HG03521 (cell line): ENCODE data around the gene SRCAP.
A peak's percentile ranks its signal among the peaks of the same experiment; 100 is the strongest.
"Not testable (repeated sequence)": the region's sequence is repeated elsewhere in the genome, so short reads cannot be mapped to it uniquely, and the experiment has no call there.

Experiments used
- ATAC-seq: cut with Tn5 transposase; IDR thresholded peaks from one replicate; pipeline ENCODE4 v1.9.1; 2021; ENCODE audit warnings: mild to moderate bottlenecking, moderate library complexity; ENCODE audit not compliant: unreplicated experiment

The SRCAP gene

GRCh38 chr16:30697264-30698138, 1.5 kb upstream of the SRCAP start:
- ATAC-seq: peak; percentile 75

DNA sequence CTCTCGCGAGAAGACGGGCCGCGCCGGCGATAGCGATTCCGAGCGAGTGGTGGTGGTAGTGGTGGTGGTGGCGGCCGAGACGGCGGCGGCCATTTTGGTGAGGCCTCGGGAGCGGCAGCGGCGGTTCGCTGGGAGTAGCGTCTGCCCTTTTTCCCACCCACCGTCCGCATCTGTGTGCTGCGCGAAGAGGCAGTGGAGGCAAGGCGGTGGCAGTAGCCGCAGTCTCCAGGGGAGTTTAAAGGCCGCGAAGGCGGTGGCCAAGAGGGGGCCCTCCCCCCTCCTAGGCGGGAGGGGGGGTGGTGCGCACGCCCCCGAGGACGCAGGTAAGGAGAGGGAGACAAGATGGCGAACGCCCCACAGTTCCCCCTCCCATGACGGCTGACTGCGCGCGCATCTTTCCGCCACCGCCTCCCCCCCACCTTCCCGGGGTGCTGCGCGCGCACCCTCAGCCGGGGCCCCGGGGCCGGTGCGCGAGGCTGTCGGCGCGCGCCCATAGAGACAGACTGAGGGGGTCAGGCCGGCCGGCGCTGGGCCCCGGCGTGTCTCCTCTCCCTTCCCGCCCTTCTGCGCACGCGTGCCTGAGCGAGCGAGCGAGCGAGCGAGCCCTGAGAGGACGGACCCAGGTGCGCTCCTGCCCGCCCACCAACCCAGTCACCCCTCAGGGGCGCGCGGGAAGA, 694 bp upstream of the SRCAP start:
- peak; percentile 64 for ATAC-seq

DNA sequence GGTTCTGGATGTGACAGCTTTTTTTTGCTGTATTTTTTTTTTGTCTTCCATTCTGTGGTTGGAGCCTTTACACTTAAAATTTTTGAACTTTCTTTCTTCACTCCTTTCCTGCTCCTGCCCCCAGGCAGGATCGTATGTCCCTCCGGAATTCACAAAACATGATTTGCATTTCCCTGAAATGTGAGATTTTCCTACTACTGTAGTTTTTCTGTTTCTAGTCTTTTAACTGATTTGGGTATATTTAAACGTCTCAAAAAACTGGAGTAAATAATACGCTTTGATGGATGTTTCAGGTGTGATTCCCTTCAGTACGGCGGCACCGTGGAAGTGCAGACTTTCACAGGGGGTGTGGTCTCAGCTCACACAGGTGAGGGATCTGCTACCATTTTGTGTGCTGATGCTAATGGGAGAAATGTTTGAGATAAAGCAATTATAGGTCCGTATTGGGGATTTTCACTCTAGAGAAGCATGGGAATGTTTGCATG, 686 bp downstream of the SRCAP start:
- ATAC-seq: no peak

- ATAC-seq: no peak
Measured at GRCh38 chr16:30700491-30700890, 1.5 kb downstream of the SRCAP start.

- no peak for ATAC-seq
Measured at GRCh38 chr16:30700971-30701370, 2.0 kb downstream of the SRCAP start.

- not testable (repeated sequence) for ATAC-seq
Measured at GRCh38 chr16:30703071-30703470, 4.1 kb downstream of the SRCAP start.

- no peak for ATAC-seq
Measured at GRCh38 chr16:30703971-30704370, 5.0 kb downstream of the SRCAP start.

- no peak for ATAC-seq
Measured at GRCh38 chr16:30706046-30706445, 7.1 kb downstream of the SRCAP start.

DNA sequence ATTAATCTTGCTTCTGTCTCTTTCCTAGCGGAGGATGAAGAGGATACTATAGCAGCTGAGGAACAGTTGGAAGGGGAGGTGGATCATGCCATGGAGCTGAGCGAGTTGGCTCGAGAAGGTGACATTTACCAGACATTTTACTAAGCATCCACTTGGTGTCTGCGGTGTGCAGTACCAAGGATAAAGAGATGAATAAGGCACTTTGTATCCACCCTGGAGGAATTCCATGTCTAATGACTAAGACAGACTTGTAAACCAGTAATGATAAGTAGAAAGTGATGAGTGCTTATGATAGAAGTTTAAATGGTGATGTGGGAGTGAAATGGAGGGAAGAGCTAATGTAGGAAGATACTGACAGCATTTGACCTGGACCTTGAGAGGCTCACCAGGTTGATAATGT, 12.0 kb downstream of the SRCAP start:
- ATAC-seq: no peak

DNA sequence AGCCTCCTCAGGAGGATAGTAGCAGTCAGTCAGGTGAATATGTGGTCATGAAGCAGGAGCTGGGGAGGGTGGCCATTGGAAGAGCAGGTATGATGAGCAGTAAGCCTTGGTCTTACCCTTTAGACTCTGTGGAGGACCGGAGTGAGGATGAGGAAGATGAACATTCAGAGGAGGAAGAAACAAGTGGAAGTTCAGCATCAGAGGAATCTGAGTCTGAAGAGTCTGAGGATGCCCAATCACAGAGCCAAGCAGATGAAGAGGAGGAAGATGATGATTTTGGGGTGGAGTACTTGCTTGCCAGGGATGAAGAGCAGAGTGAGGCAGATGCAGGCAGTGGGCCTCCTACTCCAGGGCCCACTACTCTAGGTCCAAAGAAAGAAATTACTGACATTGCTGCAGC, 12.7 kb downstream of the SRCAP start:
- no peak for ATAC-seq

GRCh38 chr16:30715750-30716445, 16.9 kb downstream of the SRCAP start:
- ATAC-seq: no peak

GRCh38 chr16:30720086-30720485, 21.1 kb downstream of the SRCAP start:
- ATAC-seq: no peak

DNA sequence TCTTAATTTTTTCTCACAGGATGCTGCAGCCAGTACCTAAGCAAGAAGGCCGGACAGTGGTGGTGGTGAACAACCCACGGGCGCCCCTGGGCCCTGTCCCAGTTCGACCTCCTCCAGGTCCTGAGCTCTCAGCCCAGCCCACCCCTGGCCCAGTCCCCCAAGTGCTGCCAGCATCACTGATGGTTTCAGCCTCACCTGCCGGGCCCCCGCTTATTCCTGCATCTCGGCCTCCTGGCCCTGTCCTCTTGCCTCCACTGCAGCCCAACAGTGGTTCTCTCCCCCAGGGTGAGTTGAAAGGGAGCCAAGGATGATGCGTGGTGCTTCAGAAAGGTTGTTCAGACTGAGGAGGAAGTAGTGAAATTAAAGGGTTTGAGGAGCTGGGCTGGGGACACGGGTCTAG, 21.7 kb downstream of the SRCAP start:
- ATAC-seq: no peak

GRCh38 chr16:30721167-30721566, 22.2 kb downstream of the SRCAP start:
- ATAC-seq: no peak

GRCh38 chr16:30721606-30722005, 22.6 kb downstream of the SRCAP start:
- no peak for ATAC-seq

DNA sequence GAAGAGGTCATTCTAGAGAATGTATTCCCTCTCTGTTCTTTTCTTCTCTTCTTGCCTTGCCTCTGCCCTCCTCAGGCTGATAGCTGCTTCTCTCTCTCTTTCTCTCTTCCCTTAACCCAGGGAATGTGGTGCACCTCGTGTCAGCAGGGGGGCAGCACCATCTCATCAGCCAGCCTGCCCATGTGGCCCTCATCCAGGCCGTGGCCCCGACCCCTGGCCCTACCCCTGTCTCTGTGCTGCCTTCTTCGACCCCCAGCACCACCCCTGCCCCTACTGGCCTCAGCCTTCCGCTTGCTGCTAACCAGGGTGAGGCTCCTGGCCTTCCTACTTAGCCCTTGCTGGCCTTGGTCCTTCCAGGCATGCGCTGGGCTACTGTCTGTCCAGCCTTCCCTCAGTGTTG, 23.5 kb downstream of the SRCAP start:
- no peak for ATAC-seq

DNA sequence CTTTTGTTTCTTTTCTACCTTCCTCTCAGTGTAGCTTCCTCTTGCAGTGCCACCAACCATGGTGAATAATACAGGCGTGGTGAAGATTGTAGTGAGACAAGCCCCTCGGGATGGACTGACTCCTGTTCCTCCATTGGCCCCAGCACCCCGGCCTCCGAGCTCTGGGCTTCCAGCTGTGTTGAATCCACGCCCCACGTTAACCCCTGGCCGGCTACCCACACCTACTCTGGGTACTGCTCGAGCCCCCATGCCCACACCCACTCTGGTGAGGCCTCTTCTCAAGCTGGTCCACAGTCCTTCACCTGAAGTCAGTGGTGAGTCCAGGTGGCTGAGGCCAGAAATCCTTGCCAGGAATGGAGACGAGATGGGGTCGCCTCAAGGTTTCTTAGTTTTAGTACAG, 23.9 kb downstream of the SRCAP start:
- no peak for ATAC-seq

- no peak for ATAC-seq
Measured at GRCh38 chr16:30723725-30724355, 24.9 kb downstream of the SRCAP start.

- ATAC-seq: no peak
Measured at GRCh38 chr16:30724641-30725417, 25.9 kb downstream of the SRCAP start.

DNA sequence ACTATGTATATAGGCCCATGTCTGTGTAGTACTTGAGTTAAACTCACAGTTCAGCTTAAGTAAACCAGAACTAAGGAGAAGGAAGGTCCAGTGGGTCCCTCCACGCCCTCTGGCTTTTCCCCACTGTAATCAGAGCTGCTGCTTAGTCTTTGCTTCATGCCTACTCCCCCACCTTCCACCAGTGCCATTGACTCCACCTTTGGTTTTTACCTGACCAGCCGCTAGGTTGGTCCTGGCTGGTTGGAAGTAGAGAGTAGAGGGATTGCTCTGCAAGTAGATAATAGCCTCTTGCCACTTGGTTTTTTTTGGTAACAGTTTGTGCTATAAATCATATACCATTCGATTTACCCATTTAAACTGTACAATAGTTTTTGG, 26.4 kb downstream of the SRCAP start:
- no peak for ATAC-seq
